NK-92 (cell line): Measurements from ENCODE around the gene PAX6.

ENCODE experiments used
- DNase-seq: peaks from one replicate; lab custom pipeline; 2025; ENCODE audit not compliant: unreplicated experiment; lab: John Stamatoyannopoulos, UW

PAX6 gene

GRCh38 chr11:31809541-31809856 lies 1.6 kb downstream of the PAX6 start:
- no peak for DNase-seq

DNA sequence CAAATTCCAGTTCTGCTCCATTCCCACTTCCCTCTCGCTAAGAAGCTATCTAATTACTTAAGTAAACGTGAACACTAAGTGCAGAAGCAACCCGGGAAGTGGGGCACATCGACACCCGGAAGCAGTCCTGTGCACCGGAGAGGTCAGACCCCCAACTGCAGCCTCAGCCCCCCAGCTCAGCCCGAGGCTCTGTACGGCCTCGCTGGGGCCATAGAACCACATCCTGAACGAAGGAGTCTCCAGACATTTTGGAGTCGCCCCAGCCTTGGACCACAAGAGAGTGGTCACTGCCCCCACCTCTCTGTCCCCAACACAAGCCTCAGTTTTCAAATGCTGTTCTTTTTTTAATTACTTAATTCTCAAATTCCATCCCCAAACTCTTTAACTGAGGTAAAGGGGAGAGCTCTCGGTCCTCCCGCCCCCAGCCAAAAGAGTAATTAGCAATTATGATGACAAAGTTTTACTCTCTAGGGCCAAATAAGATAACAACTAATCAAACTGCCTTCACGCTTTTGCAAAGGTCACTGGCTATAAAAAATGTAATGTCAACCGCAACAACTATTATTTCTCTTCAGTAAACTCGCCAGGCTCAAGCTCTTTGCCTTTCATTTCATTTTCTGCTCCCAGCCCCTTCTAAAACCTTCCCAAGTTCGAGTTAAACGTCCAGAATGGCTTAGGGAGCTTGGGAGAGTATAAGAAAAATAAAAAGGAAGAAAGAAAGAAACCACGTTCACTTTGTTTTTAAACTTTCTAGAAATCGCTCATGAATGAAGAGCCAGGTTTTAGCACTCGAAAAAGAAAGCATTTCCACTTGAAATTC lies 2.2 kb downstream of the PAX6 start:
- no peak for DNase-seq

GRCh38 chr11:31807799-31808667 lies 3.1 kb downstream of the PAX6 start:
- no peak for DNase-seq

GRCh38 chr11:31806928-31807798 lies 4.0 kb downstream of the PAX6 start:
- no peak for DNase-seq

- DNase-seq: no peak
These were observed 4.8 kb downstream of the PAX6 start for GRCh38 chr11:31806186-31806927.

DNA sequence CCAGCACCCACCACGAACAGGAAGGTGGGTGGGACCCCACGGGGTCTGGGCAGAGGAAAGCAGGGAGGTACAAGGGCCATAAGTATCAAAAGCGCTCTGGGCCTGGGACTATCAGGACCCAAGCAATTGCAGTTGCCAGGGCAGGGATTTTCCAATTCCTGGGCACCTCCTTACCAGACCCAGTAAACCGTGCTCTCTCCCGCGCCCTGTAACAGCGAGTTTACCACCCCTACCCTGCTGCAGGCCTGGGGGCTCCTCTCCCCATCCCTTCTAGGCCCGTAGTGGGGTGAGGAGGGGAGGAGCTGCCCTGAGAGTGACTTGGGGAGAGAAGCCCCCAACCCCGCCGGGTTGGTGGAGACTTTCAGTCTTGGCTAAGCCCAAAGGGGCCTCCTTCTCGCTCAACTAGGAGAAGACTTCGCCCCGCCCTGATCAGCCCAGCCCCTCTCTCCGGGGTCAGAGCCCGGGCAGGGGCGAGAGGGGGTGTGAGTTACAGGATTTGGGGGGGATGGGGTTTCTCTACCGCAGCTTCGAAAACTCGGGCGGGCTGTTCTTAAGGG lies 5.4 kb downstream of the PAX6 start:
- no peak for DNase-seq

DNA sequence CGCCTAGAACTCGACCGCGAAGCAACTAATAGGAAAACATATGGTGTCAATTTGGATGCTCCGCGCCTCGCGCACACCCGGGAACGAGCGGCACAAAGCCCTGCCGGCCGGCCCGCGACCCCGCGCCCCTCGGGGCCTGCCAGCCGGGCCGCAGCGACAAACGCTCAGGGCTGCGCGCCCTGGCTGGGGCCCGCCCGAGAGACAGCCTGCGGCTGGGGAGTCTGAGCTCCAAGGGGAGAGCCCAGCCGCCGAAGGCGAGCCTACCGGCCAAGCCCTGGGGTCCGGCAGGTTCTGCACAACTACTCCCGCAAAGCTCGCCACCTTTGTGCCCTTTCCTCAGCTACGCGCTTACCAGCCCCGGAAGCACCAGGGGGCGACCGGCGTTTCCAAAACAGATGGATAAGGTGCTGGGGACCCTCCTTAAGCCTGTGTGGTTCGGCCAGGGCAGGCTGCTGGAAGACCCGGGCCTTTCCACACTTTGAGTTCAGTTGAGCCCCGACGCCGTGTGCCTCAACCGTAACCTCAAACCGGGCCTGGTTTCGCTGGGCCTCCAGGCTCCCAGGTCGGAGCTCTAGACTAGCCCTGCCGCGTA lies 6.0 kb downstream of the PAX6 start:
- no peak for DNase-seq

DNA sequence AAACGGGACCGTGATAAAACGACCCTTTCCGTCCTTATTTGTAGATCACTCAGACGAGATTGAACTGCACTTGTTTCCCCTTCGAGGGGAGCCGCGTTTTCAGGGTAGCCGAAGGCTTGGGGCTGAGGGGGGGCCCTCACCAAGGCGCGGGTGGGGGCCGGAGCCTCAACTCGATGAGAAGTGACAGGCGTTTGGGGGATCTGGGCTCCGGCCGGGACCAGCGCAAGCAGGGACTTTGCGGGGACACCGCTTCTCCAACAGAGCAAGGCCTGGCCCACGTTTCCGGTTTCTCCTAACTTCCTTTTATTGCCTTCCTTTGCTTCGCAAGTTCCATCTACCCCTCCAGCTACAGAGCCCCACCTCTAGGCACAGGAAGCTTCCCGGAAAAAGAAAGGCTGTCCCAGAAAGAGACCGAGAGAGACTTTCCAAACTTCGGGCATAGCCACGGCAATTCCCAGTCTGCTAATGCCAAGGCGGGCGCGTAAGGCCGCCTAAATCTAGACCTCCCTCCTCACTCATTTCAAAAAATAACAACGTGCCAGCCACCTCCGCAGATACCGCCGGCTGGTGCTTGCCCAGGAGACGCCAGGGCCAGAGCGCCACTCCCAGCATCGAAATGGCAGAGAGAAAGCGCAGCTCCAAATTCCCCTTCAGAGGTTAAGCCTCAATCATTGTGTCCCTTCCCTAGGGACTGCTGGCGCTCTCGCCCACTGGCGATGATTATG lies 6.6 kb downstream of the PAX6 start:
- DNase-seq: no peak

GRCh38 chr11:31803813-31804311 lies 7.3 kb downstream of the PAX6 start:
- no peak for DNase-seq

GRCh38 chr11:31802990-31803812 lies 7.9 kb downstream of the PAX6 start:
- no peak for DNase-seq

- no peak for DNase-seq
These were observed 8.5 kb downstream of the PAX6 start for GRCh38 chr11:31802609-31802989.

DNA sequence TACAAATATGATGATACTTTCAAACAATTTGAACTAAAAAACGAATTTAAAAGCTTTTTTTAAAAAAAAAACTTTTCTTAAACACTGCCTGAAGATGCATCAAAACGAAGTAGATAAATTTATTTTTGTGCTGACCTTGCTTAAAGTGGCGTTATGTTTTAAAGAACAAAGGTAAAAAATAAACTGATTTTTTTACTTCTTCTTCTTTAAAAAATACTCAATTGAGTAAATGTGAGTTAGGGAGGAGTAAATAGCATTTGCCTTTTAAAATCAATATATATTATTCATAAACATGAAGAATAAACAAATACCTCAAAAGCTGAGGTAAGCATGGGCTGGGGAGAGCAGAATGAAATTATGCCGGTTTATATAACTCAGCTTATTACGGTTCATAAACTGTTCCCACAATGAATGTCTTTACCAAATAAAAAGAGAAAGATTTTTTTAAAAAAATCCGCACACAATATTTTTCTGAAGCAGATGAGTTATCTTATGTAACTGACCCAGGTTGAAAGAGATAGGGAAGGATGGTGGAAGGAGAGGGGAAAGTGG lies 9.0 kb downstream of the PAX6 start:
- no peak for DNase-seq

DNA sequence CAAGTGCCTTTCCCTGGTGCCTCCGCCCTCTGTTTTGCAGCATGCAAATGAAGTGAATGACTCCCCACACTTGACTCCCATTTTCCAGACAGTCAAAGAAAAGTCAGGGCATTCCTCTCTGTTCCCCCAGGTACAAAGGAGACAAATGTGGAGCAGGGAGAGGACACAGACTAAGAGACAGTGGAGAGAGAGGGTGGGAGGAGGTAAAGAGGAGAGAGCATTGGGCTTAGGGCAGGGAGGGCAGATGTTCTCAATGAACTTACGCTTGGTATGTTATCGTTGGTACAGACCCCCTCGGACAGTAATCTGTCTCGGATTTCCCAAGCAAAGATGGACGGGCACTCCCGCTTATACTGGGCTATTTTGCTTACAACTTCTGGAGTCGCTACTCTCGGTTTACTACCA lies 9.8 kb downstream of the PAX6 start:
- no peak for DNase-seq

DNA sequence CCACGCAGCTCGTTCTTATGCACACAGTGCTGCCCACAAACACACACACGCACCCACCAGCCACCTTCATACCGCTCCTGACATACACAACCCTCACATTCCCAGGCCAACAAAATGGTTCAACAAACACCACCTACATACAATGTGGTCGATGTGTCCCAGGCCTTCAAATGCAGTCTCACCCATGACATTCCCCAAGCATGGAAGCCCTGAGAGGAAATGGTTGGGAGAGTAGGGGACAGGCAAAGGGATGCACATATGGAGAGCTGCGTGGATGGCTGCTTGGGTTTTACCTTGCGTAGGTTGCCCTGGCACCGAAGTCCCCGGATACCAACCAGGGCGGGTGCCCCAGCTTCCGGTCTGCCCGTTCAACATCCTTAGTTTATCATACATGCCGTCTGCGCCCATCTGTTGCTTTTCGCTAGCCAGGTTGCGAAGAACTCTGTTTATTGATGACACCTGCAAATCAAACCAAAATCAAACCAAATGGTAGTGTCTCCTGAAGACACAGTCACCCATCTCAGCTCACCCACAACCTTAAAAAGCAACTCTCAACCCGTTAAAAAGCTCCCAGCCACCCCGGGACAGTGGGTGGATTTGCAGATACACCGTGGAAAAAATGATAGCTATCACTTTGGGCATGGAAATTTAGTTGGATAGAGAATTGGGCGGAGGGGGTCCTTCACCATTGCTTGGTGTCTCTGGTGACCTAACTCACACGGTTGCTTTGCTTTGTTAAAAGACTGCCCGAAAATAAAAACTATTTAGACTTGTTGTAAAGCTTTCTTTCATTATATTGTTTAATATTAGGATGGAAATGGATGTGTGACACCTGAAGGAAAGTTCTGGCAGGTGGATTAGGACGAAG lies 10.5 kb downstream of the PAX6 start:
- DNase-seq: no peak

- DNase-seq: no peak
These were observed 11.4 kb downstream of the PAX6 start for GRCh38 chr11:31799435-31800397.
